Body of pancreas (tissue), 4 donors: ENCODE data around the gene CENPM. TPM values are rescaled to one million over a fixed set of nuclear protein-coding genes. Genes with fewer than 3 reads are reported as not detected.
A peak's percentile ranks its signal among the peaks of the same experiment; 100 is the strongest.

Experiments
- ATAC-seq: fragments of 150-250 bp; one replicate; pipeline ENCODE4 v1.9.1; 2016
- DNase-seq, 4 donors: peaks; one replicate each; pipeline ENCODE4 v3.0.0-alpha.2; 2019
- H3K27ac ChIP-seq, 4 donors: fragments of 200-600 bp; sonication (generic); 1 replicate in 3 of 4; 2 replicates in 1 of 4; pipeline versions ENCODE4 v1.5.1 to v1.6.1; 2016 to 2019; ENCODE audit warnings: mild to moderate bottlenecking in 1 of 4, mixed read lengths in 1 of 4, moderate library complexity in 1 of 4
- H3K27me3 ChIP-seq, 2 donors: fragments of 200-600 bp; sonication (generic); one replicate each; pipeline ENCODE4 v1.6.0; 2016; ENCODE audit warnings: mild to moderate bottlenecking in 1 of 2
- H3K36me3 ChIP-seq, 2 donors: fragments of 200-600 bp; sonication (generic); replicated peaks in 1 of 2; 2 replicates each; pipeline ENCODE4 v1.5.1; 2016; ENCODE audit warnings: low read depth in 2 of 2; ENCODE audit not compliant: insufficient read depth in 1 of 2
- H3K4me1 ChIP-seq: fragments of 200-600 bp; sonication (generic); one replicate; pipeline ENCODE4 v1.6.0; 2016
- H3K4me3 ChIP-seq, 2 donors: fragments of 200-600 bp; sonication (generic); 1 replicate in 1 of 2; 2 replicates in 1 of 2; pipeline ENCODE4 v1.5.1; 2016 to 2019
- H3K9me3 ChIP-seq, 3 donors: fragments of 200-600 bp; sonication (generic); 1 replicate in 2 of 3; 2 replicates in 1 of 3; pipeline ENCODE4 v1.5.1; 2016
- POLR2A ChIP-seq, 3 donors: fragments of 450-650 bp; IDR thresholded peaks; one replicate each; pipeline ENCODE4 v1.6.1; 2016; ENCODE audit warnings: antibody characterized with exemption in 3 of 3, mild to moderate bottlenecking in 2 of 3
- WGBS, 2 donors: methylation state at CpG; one replicate each; pipeline ENCODE4 v1.1.5; 2017; 5-methylcytosine and 5-hydroxymethylcytosine counted together
- intact Hi-C: fragments of 100-400 bp; cut with DNase I; formaldehyde crosslinking; loops from one replicate; pipeline ENCODE4 v1.15.1; 2023
- total RNA-seq, 2 donors: library from RNA; depleted of rRNA; stranded (reverse); fragments of >200 nt; gene quantifications; one replicate each; pipeline ENCODE4 v1.1.0, GENCODE V29; 2016
- TF ChIP-seq, protein P1 (sequence below), 7 experiments: fragments of 450-650 bp in 4 of 7; fragments of 200-600 bp in 3 of 7; sonication (generic) in 3 of 7; IDR thresholded peaks; one replicate each; pipeline ENCODE4 v1.5.1; 2016 to 2019; ENCODE audit warnings: antibody characterized with exemption in 7 of 7

CENPM gene
- total RNA-seq, 2 donors from 2014 or later: not detected

- WGBS, 2 donors: 66 to 83% methylated on average over 12 to 23 of the region's 23 CpGs
- H3K27me3 ChIP-seq: peaks cover 0 to 19% of the 10 kb centered on the region in 2 donors
These were observed 28.8 kb downstream of the CENPM start for GRCh38 chr22:41917903-41918791.

DNA sequence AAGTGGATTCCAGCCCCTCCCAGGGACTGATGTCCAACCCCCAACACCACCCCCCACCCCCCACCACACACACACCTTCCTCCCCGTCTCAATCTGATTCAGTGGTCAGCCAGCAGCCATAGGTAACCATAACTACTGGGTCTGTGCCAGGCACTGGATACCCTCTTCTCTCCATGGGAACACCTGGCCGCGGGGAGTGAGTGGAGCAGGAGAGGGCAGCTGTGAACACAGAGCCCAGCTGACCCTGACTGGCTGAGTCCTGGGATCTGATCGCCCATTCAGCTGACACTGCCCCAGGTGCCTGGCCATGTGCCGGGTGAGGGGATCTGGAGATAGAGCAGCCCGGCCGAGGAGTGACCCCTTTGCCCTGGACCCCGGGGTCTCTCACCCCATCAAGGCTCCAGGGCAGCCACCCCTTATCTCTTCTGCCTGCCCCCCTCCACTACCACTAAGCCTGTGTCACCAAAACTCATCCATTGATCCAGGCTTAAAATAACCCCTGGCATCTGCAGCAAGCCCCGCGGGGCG is 29.5 kb downstream of the CENPM start:
- intact Hi-C loops: no loop called here
- ATAC-seq: no peak
- Histone ChIP-seq H3K9me3 (no peaks in the 10 kb centered on the region), H3K27me3 (peaks cover 0 to 26% of the 10 kb centered on the region in 2 donors), H3K4me3 (no peak overlapping the region), H3K36me3 (no peaks in the 10 kb centered on the region), H3K4me1 (peaks cover 28% of the 10 kb centered on the region), H3K27ac (no peak overlapping the region)
- no peak for DNase-seq
- no peak for TF ChIP-seq POLR2A (IDR thresholded peaks at IDR 0.05)
- TF ChIP-seq, protein P1, sequence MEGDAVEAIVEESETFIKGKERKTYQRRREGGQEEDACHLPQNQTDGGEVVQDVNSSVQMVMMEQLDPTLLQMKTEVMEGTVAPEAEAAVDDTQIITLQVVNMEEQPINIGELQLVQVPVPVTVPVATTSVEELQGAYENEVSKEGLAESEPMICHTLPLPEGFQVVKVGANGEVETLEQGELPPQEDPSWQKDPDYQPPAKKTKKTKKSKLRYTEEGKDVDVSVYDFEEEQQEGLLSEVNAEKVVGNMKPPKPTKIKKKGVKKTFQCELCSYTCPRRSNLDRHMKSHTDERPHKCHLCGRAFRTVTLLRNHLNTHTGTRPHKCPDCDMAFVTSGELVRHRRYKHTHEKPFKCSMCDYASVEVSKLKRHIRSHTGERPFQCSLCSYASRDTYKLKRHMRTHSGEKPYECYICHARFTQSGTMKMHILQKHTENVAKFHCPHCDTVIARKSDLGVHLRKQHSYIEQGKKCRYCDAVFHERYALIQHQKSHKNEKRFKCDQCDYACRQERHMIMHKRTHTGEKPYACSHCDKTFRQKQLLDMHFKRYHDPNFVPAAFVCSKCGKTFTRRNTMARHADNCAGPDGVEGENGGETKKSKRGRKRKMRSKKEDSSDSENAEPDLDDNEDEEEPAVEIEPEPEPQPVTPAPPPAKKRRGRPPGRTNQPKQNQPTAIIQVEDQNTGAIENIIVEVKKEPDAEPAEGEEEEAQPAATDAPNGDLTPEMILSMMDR (IDR thresholded peaks at IDR 0.05): no peak
- WGBS, 2 donors: 54% methylated on average over 10 of the region's 11 CpGs; no CpG with 5 or more reads in 1 of the 2 donors

More at GRCh38 chr22:41917903-41918791, 28.8 kb downstream of the CENPM start:
- ATAC-seq (no peak), DNase-seq (peak in 3 of 4 donors; percentile 36 to 51 (median 40))
- TF ChIP-seq POLR2A (IDR thresholded peaks at IDR 0.05): no peak
- TF ChIP-seq, protein P1 (IDR thresholded peaks at IDR 0.05): no peak
- intact Hi-C loops: no loop called here
- peaks cover 28% of the 10 kb centered on the region for H3K4me1 ChIP-seq
- no peak overlapping the region for H3K4me3 ChIP-seq
- no peaks in the 10 kb centered on the region for H3K36me3 ChIP-seq
- no peak overlapping the region for H3K27ac ChIP-seq
- H3K9me3 ChIP-seq: no peaks in the 10 kb centered on the region

DNA sequence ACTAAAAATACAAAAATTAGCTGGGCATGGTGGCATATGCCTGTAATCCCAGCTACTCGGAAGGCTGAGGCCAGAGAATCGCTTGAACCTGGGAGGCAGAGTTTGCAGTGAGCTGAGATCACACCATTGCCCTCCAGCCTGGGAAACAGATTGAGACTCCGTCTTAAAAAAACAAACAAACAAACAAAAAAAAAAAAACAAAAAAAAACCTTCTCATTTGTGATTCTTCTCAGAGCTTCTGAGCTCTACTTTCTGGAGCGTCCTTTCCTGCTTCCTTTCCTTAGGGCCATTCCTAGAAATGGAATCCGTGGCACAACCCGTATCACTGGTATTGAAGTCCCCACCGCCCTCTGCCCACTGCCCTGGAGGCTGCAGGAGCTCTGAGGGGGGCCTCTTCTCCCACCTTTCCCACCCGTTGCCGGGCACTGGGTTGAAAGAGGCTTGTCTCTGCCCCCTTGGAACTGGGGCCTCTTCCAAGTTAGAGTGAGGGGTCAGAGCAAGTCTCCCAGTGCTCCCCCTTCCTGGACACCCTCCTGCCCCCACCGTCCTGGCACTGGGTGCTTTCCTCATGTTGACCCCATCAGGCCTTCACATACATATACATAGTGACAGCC is 30.1 kb downstream of the CENPM start:
- Histone ChIP-seq H3K4me1 (peaks cover 28% of the 10 kb centered on the region), H3K9me3 (no peaks in the 10 kb centered on the region), H3K27me3 (peaks cover 0 to 32% of the 10 kb centered on the region in 2 donors), H3K27ac (no peak overlapping the region), H3K36me3 (no peaks in the 10 kb centered on the region), H3K4me3 (no peak overlapping the region)
- DNase-seq (no peak), ATAC-seq (no peak)
- TF ChIP-seq, protein P1 (IDR thresholded peaks at IDR 0.05): no peak
- TF ChIP-seq POLR2A (IDR thresholded peaks at IDR 0.05): no peak
- intact Hi-C loops: no loop called here
- WGBS, 2 donors: 59 to 66% methylated on average over 10 of the region's 10 CpGs

DNA sequence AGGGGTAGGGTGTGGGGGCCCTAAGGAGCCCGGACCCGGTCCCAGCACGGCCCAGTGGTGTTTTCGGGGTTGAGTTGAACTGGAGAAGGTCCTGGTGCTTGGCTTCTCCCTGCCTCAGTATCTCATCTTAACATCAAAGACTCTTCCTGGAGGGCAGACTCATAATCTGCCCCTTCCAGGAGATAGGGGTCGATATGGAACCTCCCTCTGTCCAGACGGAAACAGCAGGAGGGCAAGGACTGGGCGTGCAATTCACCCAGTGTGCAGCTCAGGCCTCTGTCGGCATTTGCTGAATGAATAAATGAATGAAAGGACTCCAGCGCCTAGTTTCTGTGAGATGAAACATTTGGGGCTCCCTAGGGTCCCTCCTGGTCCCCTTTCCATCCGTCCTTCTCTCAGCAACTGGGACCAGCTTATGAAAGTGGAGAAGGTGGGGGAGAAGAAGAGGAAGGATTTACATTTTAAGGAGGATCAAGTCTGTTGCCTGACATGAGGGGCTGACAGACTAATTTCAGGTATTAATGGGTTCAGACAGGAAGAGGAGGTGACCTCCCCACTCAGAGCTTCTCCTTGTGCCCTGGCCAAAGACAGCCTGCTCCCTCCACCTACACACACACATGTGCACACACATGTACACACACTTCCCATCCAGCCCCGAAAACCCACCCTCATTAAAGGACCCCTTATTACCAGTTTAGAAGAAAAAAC is 31.0 kb downstream of the CENPM start:
- no peak for TF ChIP-seq POLR2A (IDR thresholded peaks at IDR 0.05)
- TF ChIP-seq, protein P1 (IDR thresholded peaks at IDR 0.05): no peak
- H3K27me3 ChIP-seq: peaks cover 0 to 39% of the 10 kb centered on the region in 2 donors
- H3K36me3 ChIP-seq: no peaks in the 10 kb centered on the region
- H3K4me1 ChIP-seq: peaks cover 34% of the 10 kb centered on the region
- ATAC-seq (no peak), DNase-seq (no peak)
- H3K9me3 ChIP-seq: no peaks in the 10 kb centered on the region
- no peak overlapping the region for H3K27ac ChIP-seq
- intact Hi-C loops: no loop called here
- 51 to 58% methylated on average over 7 to 11 of the region's 11 CpGs for WGBS, 2 donors
- no peak overlapping the region for H3K4me3 ChIP-seq
